ENCODE data around the gene RBM4B. TPM values are rescaled to one million over a fixed set of nuclear protein-coding genes. Genes with fewer than 3 reads are reported as not detected.

RBM4B gene
- total RNA-seq, 2 experiments from 2014 or later: 29.1 to 38.3 TPM

- no peaks in the 10 kb centered on the region for H3K36me3 ChIP-seq (ENCODE audit: insufficient read depth, low read length)
- H3K4me1 ChIP-seq (ENCODE audit: insufficient read depth, low read length, poor library complexity, severe bottlenecking): no peaks in the 10 kb centered on the region
- no peak overlapping the region for H3K4me3 ChIP-seq (ENCODE audit: low read depth, low read length, poor library complexity, severe bottlenecking)
- DNase-seq (ENCODE audit: low spot score): no peak
- H3K9me2 ChIP-seq (ENCODE audit: insufficient read depth, low read length): no peaks in the 10 kb centered on the region
- H3K9me3 ChIP-seq (ENCODE audit: low read length): no peaks in the 10 kb centered on the region
- no TSS peak for BruUV-seq (replicated peaks)
- H2AFZ ChIP-seq (ENCODE audit: low read length): no peak overlapping the region
- CTCF ChIA-PET (ENCODE audit: unreplicated experiment): no interaction called here
- no peak for TF ChIP-seq EZH2phosphoT487 (IDR thresholded peaks at IDR 0.05; ENCODE audit: borderline replicate concordance, low read depth, low read length)
- no peak for TF ChIP-seq CTCF (conservative IDR thresholded peaks at IDR 0.05; ENCODE audit: low read length)
- POLR2A ChIA-PET: no interaction called here
- no peaks in the 10 kb centered on the region for H4K20me1 ChIP-seq (ENCODE audit: insufficient read depth, low read length)
- no peak overlapping the region for H3K27ac ChIP-seq (ENCODE audit: low read depth, low read length, poor library complexity, severe bottlenecking)
- intact Hi-C loops (cut with micrococcal nuclease; ENCODE audit: unreplicated experiment): no loop called here
- no peaks in the 10 kb centered on the region for H3K79me2 ChIP-seq (ENCODE audit: insufficient read depth, low read depth, low read length)
- no peak overlapping the region for H3K4me2 ChIP-seq (ENCODE audit: low read length)
Observed at GRCh38 chr11:66715346-66716085, 37.8 kb upstream of the RBM4B start.

DNA sequence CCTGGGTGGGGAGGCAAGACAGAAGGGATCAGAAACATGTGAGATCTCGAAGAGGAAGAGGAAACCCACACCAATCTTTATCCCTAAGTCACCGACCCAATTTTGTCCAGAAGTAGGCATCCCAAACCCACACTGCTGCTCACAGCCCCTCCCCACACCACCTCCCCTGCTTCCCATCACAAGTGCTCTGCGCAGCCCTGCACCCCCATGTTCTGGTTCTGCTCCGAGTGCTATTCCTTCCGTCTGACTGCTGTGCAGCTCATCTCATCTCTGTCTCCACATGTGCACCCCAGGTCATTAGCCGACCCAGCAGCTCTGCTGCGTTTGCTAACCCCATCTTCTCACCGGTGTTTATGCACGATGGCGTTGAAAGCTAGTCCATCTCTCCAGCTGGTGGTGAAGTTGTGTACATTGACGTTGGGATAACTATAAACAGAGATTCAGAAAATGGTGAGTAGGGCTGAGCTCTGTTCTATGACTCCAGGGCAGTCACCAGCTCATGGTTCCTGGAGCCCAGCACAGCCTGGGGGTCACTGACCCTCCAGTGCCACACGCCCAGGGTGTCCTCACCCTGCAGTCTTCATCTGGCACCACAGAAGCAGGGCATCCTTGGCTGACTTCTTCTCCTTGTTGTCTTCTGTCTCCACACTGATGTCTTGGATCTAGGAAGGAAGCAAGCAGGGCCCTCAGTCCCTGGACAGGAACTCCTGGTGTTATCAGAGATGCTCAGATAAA, 36.2 kb upstream of the RBM4B start:
- no TSS peak for BruUV-seq (replicated peaks)
- CTCF ChIA-PET (ENCODE audit: unreplicated experiment): no interaction called here
- POLR2A ChIA-PET: interaction anchor here (0.7 kb wide), 1 partner anchor 24 kb away, joined by 3 read pairs; no protein-coding TSS in a partner anchor

More for the DNA sequence above, 36.2 kb upstream of the RBM4B start:
- no peak for DNase-seq (ENCODE audit: low spot score)
- intact Hi-C loops (cut with micrococcal nuclease; ENCODE audit: unreplicated experiment): no loop called here
- H3K4me3 ChIP-seq (ENCODE audit: low read depth, low read length, poor library complexity, severe bottlenecking): no peak overlapping the region
- no peaks in the 10 kb centered on the region for H3K4me1 ChIP-seq (ENCODE audit: insufficient read depth, low read length, poor library complexity, severe bottlenecking)
- H3K27ac ChIP-seq (ENCODE audit: low read depth, low read length, poor library complexity, severe bottlenecking): no peak overlapping the region
- no peaks in the 10 kb centered on the region for H3K79me2 ChIP-seq (ENCODE audit: insufficient read depth, low read depth, low read length)
- H3K9me2 ChIP-seq (ENCODE audit: insufficient read depth, low read length): no peaks in the 10 kb centered on the region
- H2AFZ ChIP-seq (ENCODE audit: low read length): no peak overlapping the region
- H4K20me1 ChIP-seq (ENCODE audit: insufficient read depth, low read length): no peaks in the 10 kb centered on the region
- no peaks in the 10 kb centered on the region for H3K9me3 ChIP-seq (ENCODE audit: low read length)
- no peak for TF ChIP-seq CTCF (conservative IDR thresholded peaks at IDR 0.05; ENCODE audit: low read length)
- TF ChIP-seq EZH2phosphoT487 (IDR thresholded peaks at IDR 0.05; ENCODE audit: borderline replicate concordance, low read depth, low read length): no peak
- H3K36me3 ChIP-seq (ENCODE audit: insufficient read depth, low read length): no peaks in the 10 kb centered on the region
- no peak overlapping the region for H3K4me2 ChIP-seq (ENCODE audit: low read length)

All from OCI-LY7 (cell line).